ENCODE measurements around the gene TECPR1.

DNA sequence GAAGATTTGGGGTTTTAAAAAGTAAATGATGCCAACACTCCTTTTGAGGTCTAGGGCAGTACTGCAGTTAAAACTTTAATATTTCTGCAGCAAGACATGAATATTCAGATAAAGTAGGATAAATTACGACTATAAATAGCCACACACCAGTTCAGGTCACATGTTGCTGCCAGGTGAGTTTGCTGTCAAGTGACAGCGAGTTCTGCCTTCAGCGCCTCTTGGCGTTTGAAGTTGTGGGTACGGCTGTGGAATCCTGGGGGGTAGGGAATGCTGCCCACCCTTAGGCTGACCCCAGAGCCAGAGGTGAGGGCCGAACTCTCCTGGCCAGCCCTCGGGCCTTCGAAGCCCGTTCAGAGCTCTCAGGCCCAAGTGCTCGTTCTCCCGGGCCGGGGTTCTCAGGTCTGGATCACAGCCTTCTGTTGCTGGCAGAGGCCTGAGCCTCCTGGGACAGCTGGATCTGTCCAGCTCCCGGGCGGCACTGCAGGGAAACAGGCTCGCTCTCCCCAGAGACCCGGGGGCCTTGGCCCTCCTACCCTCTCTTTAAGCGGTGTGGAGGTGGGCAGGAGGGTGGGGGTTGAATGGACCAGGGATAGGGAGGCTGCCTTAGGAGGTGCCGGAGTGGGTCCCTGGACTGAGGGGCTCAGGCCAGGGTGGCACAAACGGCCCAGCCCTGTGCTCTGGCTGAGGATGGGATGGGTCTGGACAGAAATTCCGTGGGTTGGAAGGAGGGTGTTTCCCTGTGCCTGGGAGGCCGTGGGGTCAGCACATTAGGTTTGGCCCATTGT, 34.9 kb upstream of the TECPR1 start:
- TF ChIP-seq CTCF (IDR thresholded peaks at IDR 0.05) (no peak), EP300 (IDR thresholded peaks at IDR 0.05) (no peak), POLR2A (IDR thresholded peaks at IDR 0.05; ENCODE audit: low read length) (no peak), HOXA7 (CRISPR knock-in tag; IDR thresholded peaks at IDR 0.05) (no peak), SMC3 (IDR thresholded peaks at IDR 0.05) (no peak), KDM1A (IDR thresholded peaks at IDR 0.05; ENCODE audit: low read depth) (no peak), ZFP36 (IDR thresholded peaks at IDR 0.05; ENCODE audit: borderline replicate concordance, partially characterized antibody) (no peak), POLR2AphosphoS2 (conservative IDR thresholded peaks at IDR 0.05; ENCODE audit: low read length) (no peak; the same call in 1 of the 2 replicates), MYC (IDR thresholded peaks at IDR 0.05; ENCODE audit: borderline replicate concordance, low read length) (no peak), MAFK (IDR thresholded peaks at IDR 0.05; ENCODE audit: partially characterized antibody) (no peak), RNF2 (IDR thresholded peaks at IDR 0.05; ENCODE audit: borderline replicate concordance, low read depth) (no peak)
- TF ChIP-seq, protein P1, sequence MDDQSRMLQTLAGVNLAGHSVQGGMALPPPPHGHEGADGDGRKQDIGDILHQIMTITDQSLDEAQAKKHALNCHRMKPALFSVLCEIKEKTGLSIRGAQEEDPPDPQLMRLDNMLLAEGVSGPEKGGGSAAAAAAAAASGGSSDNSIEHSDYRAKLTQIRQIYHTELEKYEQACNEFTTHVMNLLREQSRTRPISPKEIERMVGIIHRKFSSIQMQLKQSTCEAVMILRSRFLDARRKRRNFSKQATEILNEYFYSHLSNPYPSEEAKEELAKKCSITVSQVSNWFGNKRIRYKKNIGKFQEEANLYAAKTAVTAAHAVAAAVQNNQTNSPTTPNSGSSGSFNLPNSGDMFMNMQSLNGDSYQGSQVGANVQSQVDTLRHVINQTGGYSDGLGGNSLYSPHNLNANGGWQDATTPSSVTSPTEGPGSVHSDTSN (IDR thresholded peaks at IDR 0.05), result no peak
- TF ChIP-seq, protein P2, sequence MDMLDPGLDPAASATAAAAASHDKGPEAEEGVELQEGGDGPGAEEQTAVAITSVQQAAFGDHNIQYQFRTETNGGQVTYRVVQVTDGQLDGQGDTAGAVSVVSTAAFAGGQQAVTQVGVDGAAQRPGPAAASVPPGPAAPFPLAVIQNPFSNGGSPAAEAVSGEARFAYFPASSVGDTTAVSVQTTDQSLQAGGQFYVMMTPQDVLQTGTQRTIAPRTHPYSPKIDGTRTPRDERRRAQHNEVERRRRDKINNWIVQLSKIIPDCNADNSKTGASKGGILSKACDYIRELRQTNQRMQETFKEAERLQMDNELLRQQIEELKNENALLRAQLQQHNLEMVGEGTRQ (IDR thresholded peaks at IDR 0.05), result no peak
